OCI-LY7 (cell line): ENCODE results near the gene SRPRA. TPM values are rescaled to one million over a fixed set of nuclear protein-coding genes. Genes with fewer than 3 reads are reported as not detected.
"Not testable (repeated sequence)": the region's sequence is repeated elsewhere in the genome, so short reads cannot be mapped to it uniquely, and the experiment has no call there.

Experiments
- BruUV-seq: library from RNA; stranded (reverse); fragments of 400-500 nt; replicated peaks from 2 replicates; lab custom pipeline; 2021; lab: Mats Ljungman, UMichigan
- CTCF ChIA-PET: fragments of 300-600 bp; sonication (Branson Sonifier 250); formaldehyde crosslinking; loops from one replicate; lab custom pipeline; 2022; ENCODE audit warnings: antibody characterized with exemption; ENCODE audit not compliant: unreplicated experiment; lab: Charles Lee
- POLR2A ChIA-PET: fragments of 300-600 bp; sonication (Branson Sonifier 250); formaldehyde crosslinking; loops from one replicate; lab custom pipeline; 2022; ENCODE audit warnings: antibody characterized with exemption; lab: Charles Lee
- DNase-seq: peaks from one replicate; pipeline ENCODE4 v3.0.0-alpha.2; 2015; ENCODE audit warnings: low spot score
- H2AFZ ChIP-seq: fragments of 200-600 bp; sonication (generic), shearing (Covaris generic); 2 replicates; pipeline ENCODE4 v1.6.1; 2014; ENCODE audit warnings: mild to moderate bottlenecking, antibody characterized with exemption, low read length, moderate library complexity
- H3K27ac ChIP-seq: fragments of 200-600 bp; sonication (generic); 2 replicates; pipeline ENCODE4 v1.5.1; 2014; ENCODE audit warnings: mixed run types, low read depth, mild to moderate bottlenecking, moderate library complexity, low read length, inconsistent platforms; ENCODE audit not compliant: poor library complexity, severe bottlenecking
- H3K36me3 ChIP-seq: fragments of 200-600 bp; sonication (generic); 2 replicates; pipeline ENCODE4 v1.6.1; 2014; ENCODE audit warnings: mild to moderate bottlenecking, antibody characterized with exemption, low read length, moderate library complexity, mixed read lengths; ENCODE audit not compliant: insufficient read depth
- H3K4me1 ChIP-seq: fragments of 200-600 bp; sonication (generic); 2 replicates; pipeline ENCODE4 v1.5.1; 2014; ENCODE audit warnings: mild to moderate bottlenecking, low read length; ENCODE audit not compliant: insufficient read depth, poor library complexity, severe bottlenecking
- H3K4me2 ChIP-seq: fragments of 200-600 bp; sonication (generic); 2 replicates; pipeline ENCODE4 v1.6.1; 2014; ENCODE audit warnings: mild to moderate bottlenecking, low read length
- H3K4me3 ChIP-seq: fragments of 200-600 bp; sonication (generic); 2 replicates; pipeline ENCODE4 v1.5.1; 2014; ENCODE audit warnings: mild to moderate bottlenecking, low read depth, low read length; ENCODE audit not compliant: poor library complexity, severe bottlenecking
- H3K79me2 ChIP-seq: fragments of 200-600 bp; sonication (generic); 2 replicates; pipeline ENCODE4 v1.6.1; 2016; ENCODE audit warnings: low read depth, mild to moderate bottlenecking, low read length, moderate library complexity, mixed read lengths; ENCODE audit not compliant: insufficient read depth
- H3K9me2 ChIP-seq: fragments of 200-600 bp; sonication (generic); 2 replicates; pipeline ENCODE4 v1.6.1; 2016; ENCODE audit warnings: mild to moderate bottlenecking, low read length, mixed read lengths; ENCODE audit not compliant: insufficient read depth
- H3K9me3 ChIP-seq: fragments of 200-600 bp; sonication (generic); 2 replicates; pipeline ENCODE4 v1.6.1; 2014; ENCODE audit warnings: mild to moderate bottlenecking, mixed run types, low read length, mixed read lengths
- H4K20me1 ChIP-seq: fragments of 200-600 bp; sonication (generic); 2 replicates; pipeline ENCODE4 v1.6.1; 2014; ENCODE audit warnings: mild to moderate bottlenecking, antibody characterized with exemption, low read length, moderate library complexity, mixed read lengths; ENCODE audit not compliant: insufficient read depth
- EZH2phosphoT487 ChIP-seq: fragments of 200-600 bp; sonication (generic); IDR thresholded peaks from 2 replicates; pipeline ENCODE4 v1.6.1; 2018; ENCODE audit warnings: low read depth, borderline replicate concordance, mild to moderate bottlenecking, mixed run types, antibody characterized with exemption, low read length, moderate library complexity, mixed read lengths
- intact Hi-C: fragments of 100-400 bp; cut with micrococcal nuclease; formaldehyde crosslinking; loops from one replicate; pipeline ENCODE4 v1.10.0; 2022; ENCODE audit not compliant: unreplicated experiment
- total RNA-seq, 2 experiments: library from RNA; depleted of rRNA in 1 of 2; stranded (reverse); fragments of >200 nt in 1 of 2; shearing (Covaris generic) in 1 of 2; gene quantifications; 2 replicates each; pipeline ENCODE4 v1.2.3, GENCODE V29; 2014 to 2022
- TF ChIP-seq, protein P1 (sequence below): fragments of 200-600 bp; sonication (generic); conservative IDR thresholded peaks from 2 replicates; pipeline ENCODE4 v1.5.1; 2014; ENCODE audit warnings: mild to moderate bottlenecking, antibody characterized with exemption, low read length, moderate library complexity, mixed read lengths

The SRPRA gene
- total RNA-seq, 2 experiments from 2014 or later: 62.9 to 100 TPM

DNA sequence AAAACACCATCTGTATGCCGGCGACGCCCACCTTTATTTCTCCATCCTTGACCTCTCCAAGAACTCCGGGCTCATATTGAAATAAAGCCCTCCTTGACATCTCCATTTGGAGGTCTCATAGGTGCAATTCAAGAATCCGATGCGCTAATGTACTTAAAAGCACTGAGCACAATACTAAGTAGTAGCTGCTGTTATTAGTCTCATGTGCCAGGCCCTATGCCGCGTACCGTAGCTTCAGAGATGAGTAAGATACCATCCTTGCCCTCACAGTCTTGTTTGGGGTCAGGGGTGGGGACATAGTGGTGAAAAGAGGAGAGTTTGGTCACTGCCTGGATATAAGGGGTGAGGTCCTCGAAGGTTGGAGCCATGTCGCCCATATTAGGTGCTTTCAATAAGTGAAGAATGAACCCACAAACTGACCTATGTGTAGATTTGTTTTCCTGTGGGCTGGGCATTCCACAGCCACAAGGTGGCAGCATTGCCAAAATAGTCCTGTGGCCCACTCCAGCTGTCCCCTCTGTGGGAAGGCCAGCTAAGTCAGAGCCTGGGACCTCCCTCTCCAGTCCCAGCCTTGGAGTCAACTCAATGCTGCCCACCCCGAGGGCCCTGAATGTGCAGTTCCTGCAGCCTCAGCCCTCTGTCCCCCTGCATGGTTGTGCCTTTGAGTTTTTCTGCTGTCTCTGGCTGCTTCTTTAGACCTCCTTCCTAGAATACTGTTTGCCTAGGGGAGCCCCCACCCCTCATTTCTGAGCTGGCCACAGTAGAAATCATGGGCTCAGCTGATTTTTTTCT, 41.7 kb upstream of the SRPRA start:
- Histone ChIP-seq H3K4me2 (no peak overlapping the region), H3K27ac (no peak overlapping the region), H4K20me1 (no peaks in the 10 kb centered on the region), H2AFZ (no peak overlapping the region), H3K9me2 (no peaks in the 10 kb centered on the region), H3K79me2 (peaks cover 5% of the 10 kb centered on the region; the same call in 1 of the 2 replicates), H3K4me3 (no peak overlapping the region), H3K9me3 (no peaks in the 10 kb centered on the region), H3K36me3 (peaks cover 60% of the 10 kb centered on the region), H3K4me1 (peaks cover 9% of the 10 kb centered on the region)
- intact Hi-C loops: loop anchor here (1.0 to 5.0 kb wide), 3 partner anchors 130 to 682 kb away; no protein-coding TSS in a partner anchor
- POLR2A ChIA-PET: interaction anchor here (1.5 kb wide), 1 partner anchor 13 kb away, joined by 4 read pairs; no protein-coding TSS in a partner anchor
- BruUV-seq: no TSS peak
- DNase-seq: peak; percentile 66
- TF ChIP-seq, protein P1, sequence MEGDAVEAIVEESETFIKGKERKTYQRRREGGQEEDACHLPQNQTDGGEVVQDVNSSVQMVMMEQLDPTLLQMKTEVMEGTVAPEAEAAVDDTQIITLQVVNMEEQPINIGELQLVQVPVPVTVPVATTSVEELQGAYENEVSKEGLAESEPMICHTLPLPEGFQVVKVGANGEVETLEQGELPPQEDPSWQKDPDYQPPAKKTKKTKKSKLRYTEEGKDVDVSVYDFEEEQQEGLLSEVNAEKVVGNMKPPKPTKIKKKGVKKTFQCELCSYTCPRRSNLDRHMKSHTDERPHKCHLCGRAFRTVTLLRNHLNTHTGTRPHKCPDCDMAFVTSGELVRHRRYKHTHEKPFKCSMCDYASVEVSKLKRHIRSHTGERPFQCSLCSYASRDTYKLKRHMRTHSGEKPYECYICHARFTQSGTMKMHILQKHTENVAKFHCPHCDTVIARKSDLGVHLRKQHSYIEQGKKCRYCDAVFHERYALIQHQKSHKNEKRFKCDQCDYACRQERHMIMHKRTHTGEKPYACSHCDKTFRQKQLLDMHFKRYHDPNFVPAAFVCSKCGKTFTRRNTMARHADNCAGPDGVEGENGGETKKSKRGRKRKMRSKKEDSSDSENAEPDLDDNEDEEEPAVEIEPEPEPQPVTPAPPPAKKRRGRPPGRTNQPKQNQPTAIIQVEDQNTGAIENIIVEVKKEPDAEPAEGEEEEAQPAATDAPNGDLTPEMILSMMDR: peak; percentile 95
- no peak for TF ChIP-seq EZH2phosphoT487
- CTCF ChIA-PET: interaction anchor here (0.8 to 1.5 kb wide), 4 partner anchors 131 to 174 kb away, joined by 3 to 6 read pairs (median 4); no protein-coding TSS in a partner anchor

DNA sequence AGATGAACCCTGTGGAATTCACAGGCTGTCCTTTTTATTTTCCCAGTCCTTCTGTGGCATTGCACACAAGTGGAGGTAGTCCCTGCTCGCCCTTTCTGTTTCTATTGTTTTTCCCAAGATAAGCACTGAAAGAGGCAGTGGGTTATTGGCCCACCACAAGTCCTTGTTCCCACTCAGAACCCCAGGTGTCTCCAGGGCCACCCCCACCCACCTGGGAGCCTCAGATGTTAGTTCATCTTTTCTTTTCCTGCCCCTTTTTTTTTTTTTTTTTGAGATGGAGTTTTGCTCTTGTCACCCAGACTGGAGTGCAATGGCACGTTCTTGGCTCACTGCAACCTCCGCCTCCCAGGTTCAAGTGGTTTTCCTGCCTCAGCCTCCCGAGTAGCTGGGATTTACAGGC, 40.1 kb upstream of the SRPRA start:
- POLR2A ChIA-PET: interaction anchor here (0.7 kb wide), 1 partner anchor 10 kb away, joined by 7 read pairs; no protein-coding TSS in a partner anchor
- BruUV-seq: not testable (repeated sequence)

DNA sequence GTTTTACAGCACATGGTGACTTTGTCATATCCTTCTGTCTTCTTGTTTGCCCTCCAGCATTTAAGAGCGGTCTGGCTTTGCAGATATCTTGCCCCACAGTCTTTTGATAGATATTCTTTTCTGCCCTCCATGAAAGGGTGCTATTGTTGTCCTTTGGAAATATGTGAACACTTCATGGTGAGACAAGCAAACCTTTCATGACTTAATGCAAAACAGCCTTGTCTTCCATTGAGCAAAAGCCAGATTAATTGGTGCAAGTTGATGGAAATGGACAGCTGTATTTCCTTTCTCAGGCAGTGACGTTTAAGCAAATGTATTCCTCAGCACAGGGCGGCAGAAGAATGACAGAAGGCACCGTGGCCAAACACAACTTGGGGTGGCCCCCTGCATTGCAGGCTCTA, 39.6 kb upstream of the SRPRA start:
- Histone ChIP-seq H3K36me3 (peaks cover 45% of the 10 kb centered on the region), H4K20me1 (no peaks in the 10 kb centered on the region), H3K4me2 (no peak overlapping the region), H3K9me3 (no peaks in the 10 kb centered on the region), H3K4me1 (peaks cover 10% of the 10 kb centered on the region), H3K79me2 (peaks cover 19% of the 10 kb centered on the region; the same call in 1 of the 2 replicates), H3K4me3 (no peak overlapping the region), H3K27ac (no peak overlapping the region), H2AFZ (no peak overlapping the region), H3K9me2 (no peaks in the 10 kb centered on the region)
- DNase-seq: no peak
- no TSS peak for BruUV-seq
- CTCF ChIA-PET: no interaction called here
- TF ChIP-seq EZH2phosphoT487: no peak
- TF ChIP-seq, protein P1: no peak
- intact Hi-C loops: no loop called here
- POLR2A ChIA-PET: no interaction called here

More for the DNA sequence above, 40.1 kb upstream of the SRPRA start:
- H3K79me2 ChIP-seq: peaks cover 15% of the 10 kb centered on the region; the same call in 1 of the 2 replicates
- H3K9me3 ChIP-seq, H3K4me3 ChIP-seq, H2AFZ ChIP-seq, H3K4me1 ChIP-seq, H3K9me2 ChIP-seq, intact Hi-C loops, H4K20me1 ChIP-seq, H3K27ac ChIP-seq, H3K4me2 ChIP-seq, CTCF ChIA-PET, DNase-seq: not testable (repeated sequence)
- H3K36me3 ChIP-seq: peaks cover 50% of the 10 kb centered on the region
